ENCODE data around the gene KCNN3.

The KCNN3 gene

DNA sequence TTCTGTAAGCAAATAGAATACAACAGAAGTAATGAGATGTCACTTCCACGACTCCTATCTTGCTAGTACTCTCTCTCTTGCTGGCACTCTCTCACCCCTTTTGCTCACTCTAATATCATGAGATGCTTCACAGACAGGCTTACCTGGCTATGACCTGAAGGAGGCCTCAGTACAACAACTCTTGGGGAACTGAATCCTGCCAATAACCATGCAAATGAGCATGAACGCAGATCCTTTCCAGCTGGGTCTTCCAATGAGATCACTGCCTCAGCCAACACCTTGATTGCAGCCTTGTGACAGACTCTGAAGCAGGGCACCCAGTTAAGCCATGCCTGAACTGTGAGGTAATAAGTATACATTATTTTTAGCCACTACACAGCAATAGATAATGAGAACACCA lies 209.0 kb downstream of the KCNN3 start:
- no peak for DNase-seq (ENCODE audit: low read depth in 2 of 2)

GRCh38 chr1:154659823-154660592 lies 210.1 kb downstream of the KCNN3 start:
- no peak for DNase-seq (ENCODE audit: low read depth in 2 of 2)

- DNase-seq (ENCODE audit: low read depth in 2 of 2), result no peak
Observed at GRCh38 chr1:154657556-154657955, 212.5 kb downstream of the KCNN3 start.

- no peak for DNase-seq (ENCODE audit: low read depth in 2 of 2)
Observed at GRCh38 chr1:154652893-154653292, 217.2 kb downstream of the KCNN3 start.

Data from stimulated activated CD8-positive, alpha-beta memory T cell treated with anti-CD3 and anti-CD28 coated beads, Interleukin-15, amount 100 ng/mL, for 4 hours (primary cell).